Measurements from ENCODE around the gene ZBTB20. TPM values are rescaled to one million over a fixed set of nuclear protein-coding genes. Genes with fewer than 3 reads are reported as not detected.

The ZBTB20 gene
- total RNA-seq, 1 experiment from 2014 or later = 0.10 TPM

- in situ Hi-C loops (cut with HindIII; ENCODE audit: low sequenced_read_pairs) = no loop called here
- no peak for DNase-seq (ENCODE audit: low spot score)
These were observed 472.0 kb downstream of the ZBTB20 start for GRCh38 chr3:114675104-114675503.

- in situ Hi-C loops (cut with HindIII; ENCODE audit: low sequenced_read_pairs) = no loop called here
- DNase-seq (ENCODE audit: low spot score) = no peak
These were observed 473.1 kb downstream of the ZBTB20 start for GRCh38 chr3:114674036-114674435.

- no peak for DNase-seq (ENCODE audit: low spot score)
- in situ Hi-C loops (cut with HindIII; ENCODE audit: low sequenced_read_pairs) = no loop called here
These were observed 473.6 kb downstream of the ZBTB20 start for GRCh38 chr3:114673481-114673880.

GRCh38 chr3:114672692-114673447 is 474.2 kb downstream of the ZBTB20 start:
- in situ Hi-C loops (cut with HindIII; ENCODE audit: low sequenced_read_pairs) = no loop called here
- DNase-seq (ENCODE audit: low spot score) = no peak

GRCh38 chr3:114671741-114672510 is 475.2 kb downstream of the ZBTB20 start:
- no peak for DNase-seq (ENCODE audit: low spot score)
- in situ Hi-C loops (cut with HindIII; ENCODE audit: low sequenced_read_pairs) = no loop called here

GRCh38 chr3:114669614-114670013 is 477.5 kb downstream of the ZBTB20 start:
- in situ Hi-C loops (cut with HindIII; ENCODE audit: low sequenced_read_pairs) = no loop called here
- DNase-seq (ENCODE audit: low spot score) = no peak

GRCh38 chr3:114668099-114668498 is 479.0 kb downstream of the ZBTB20 start:
- DNase-seq (ENCODE audit: low spot score) = no peak
- in situ Hi-C loops (cut with HindIII; ENCODE audit: low sequenced_read_pairs) = no loop called here

GRCh38 chr3:114666623-114667022 is 480.5 kb downstream of the ZBTB20 start:
- in situ Hi-C loops (cut with HindIII; ENCODE audit: low sequenced_read_pairs) = no loop called here
- DNase-seq (ENCODE audit: low spot score) = no peak

GRCh38 chr3:114664006-114664405 is 483.1 kb downstream of the ZBTB20 start:
- in situ Hi-C loops (cut with HindIII; ENCODE audit: low sequenced_read_pairs) = no loop called here
- no peak for DNase-seq (ENCODE audit: low spot score)

- in situ Hi-C loops (cut with HindIII; ENCODE audit: low sequenced_read_pairs) = no loop called here
- no peak for DNase-seq (ENCODE audit: low spot score)
These were observed 486.3 kb downstream of the ZBTB20 start for GRCh38 chr3:114660808-114661207.

- peak; percentile 75 for DNase-seq (ENCODE audit: low spot score)
- in situ Hi-C loops (cut with HindIII; ENCODE audit: low sequenced_read_pairs) = no loop called here
These were observed 487.0 kb downstream of the ZBTB20 start for GRCh38 chr3:114660124-114660523.

GRCh38 chr3:114659109-114660061 is 487.7 kb downstream of the ZBTB20 start:
- no peak for DNase-seq (ENCODE audit: low spot score)
- in situ Hi-C loops (cut with HindIII; ENCODE audit: low sequenced_read_pairs) = no loop called here

GRCh38 chr3:114651555-114651954 is 495.5 kb downstream of the ZBTB20 start:
- no peak for DNase-seq (ENCODE audit: low spot score)
- in situ Hi-C loops (cut with HindIII; ENCODE audit: low sequenced_read_pairs) = no loop called here

- in situ Hi-C loops (cut with HindIII; ENCODE audit: low sequenced_read_pairs) = no loop called here
- DNase-seq (ENCODE audit: low spot score) = peak; percentile 38
These were observed 496.3 kb downstream of the ZBTB20 start for GRCh38 chr3:114650808-114651207.

GRCh38 chr3:114649331-114649730 is 497.8 kb downstream of the ZBTB20 start:
- in situ Hi-C loops (cut with HindIII; ENCODE audit: low sequenced_read_pairs) = no loop called here
- no peak for DNase-seq (ENCODE audit: low spot score)

- no peak for DNase-seq (ENCODE audit: low spot score)
- in situ Hi-C loops (cut with HindIII; ENCODE audit: low sequenced_read_pairs) = no loop called here
These were observed 500.6 kb downstream of the ZBTB20 start for GRCh38 chr3:114646526-114646925.

- DNase-seq (ENCODE audit: low spot score) = no peak
- in situ Hi-C loops (cut with HindIII; ENCODE audit: low sequenced_read_pairs) = no loop called here
These were observed 501.7 kb downstream of the ZBTB20 start for GRCh38 chr3:114645392-114645791.

GRCh38 chr3:114644367-114644766 is 502.7 kb downstream of the ZBTB20 start:
- no peak for DNase-seq (ENCODE audit: low spot score)
- in situ Hi-C loops (cut with HindIII; ENCODE audit: low sequenced_read_pairs) = no loop called here

GRCh38 chr3:114642951-114643741 is 503.9 kb downstream of the ZBTB20 start:
- DNase-seq (ENCODE audit: low spot score) = no peak
- in situ Hi-C loops (cut with HindIII; ENCODE audit: low sequenced_read_pairs) = no loop called here

Data from G401 (cell line).